Measurements from ENCODE around the gene DENND10.
"Not testable (repeated sequence)": the region's sequence is repeated elsewhere in the genome, so short reads cannot be mapped to it uniquely, and the experiment has no call there.

Gene DENND10

DNA sequence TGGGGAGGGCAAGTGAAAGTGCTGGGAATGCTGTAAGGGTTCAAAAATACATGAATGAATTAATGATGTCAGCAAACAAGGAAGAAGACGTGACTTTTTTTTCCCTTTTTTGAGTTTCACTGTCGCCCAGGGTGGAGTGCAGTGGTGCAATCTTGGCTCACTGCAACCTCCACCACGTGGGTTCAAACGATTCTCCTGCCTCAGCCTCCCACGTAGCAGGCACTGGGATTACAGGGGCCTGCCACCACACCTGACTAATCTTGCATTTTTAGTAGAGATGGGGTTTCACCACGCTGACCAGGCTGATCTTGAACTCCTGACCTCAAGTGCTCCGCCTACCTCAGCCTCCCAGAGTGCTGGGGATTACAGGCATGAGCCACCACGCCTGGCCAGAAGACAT lies 30.0 kb downstream of the DENND10 start:
- DNase-seq, result no peak

DNA sequence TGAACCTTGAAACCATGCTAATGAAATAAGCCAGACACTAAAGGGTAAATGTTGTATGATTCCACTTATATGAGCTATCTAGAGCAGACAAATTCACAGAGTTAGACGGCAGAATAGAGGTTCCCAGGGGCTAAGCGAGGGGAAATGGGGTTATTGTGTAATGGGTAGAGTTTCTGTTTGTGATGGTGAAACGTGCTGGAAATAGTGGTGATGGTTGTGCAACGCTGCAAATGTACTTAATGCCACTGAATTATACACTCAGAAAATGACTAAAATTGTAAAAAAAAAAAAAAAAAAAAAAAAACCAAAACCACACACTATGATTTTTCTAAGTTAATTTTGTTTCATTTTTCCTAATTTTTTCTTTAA lies 31.6 kb downstream of the DENND10 start:
- peak; percentile 94 to 95 for DNase-seq

DNA sequence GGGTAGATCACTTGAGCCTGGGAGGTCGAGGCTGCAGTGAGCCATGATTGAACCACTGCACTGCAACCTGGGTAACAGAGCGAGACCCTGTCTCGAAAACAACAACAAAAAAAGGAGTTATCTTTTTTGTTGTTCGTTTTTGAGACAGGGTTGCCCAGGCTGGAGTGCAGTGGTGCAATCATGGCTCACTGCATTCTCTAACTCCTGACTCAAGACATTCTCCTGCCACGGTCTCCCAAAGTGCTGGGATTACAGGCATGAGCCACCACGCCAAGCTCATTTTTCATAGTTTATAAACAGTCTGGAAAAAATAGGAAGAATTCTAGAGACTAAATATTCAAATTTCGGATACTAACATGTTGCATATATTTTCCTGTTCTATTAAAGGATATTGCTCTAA lies 32.2 kb downstream of the DENND10 start:
- no peak for DNase-seq

DNA sequence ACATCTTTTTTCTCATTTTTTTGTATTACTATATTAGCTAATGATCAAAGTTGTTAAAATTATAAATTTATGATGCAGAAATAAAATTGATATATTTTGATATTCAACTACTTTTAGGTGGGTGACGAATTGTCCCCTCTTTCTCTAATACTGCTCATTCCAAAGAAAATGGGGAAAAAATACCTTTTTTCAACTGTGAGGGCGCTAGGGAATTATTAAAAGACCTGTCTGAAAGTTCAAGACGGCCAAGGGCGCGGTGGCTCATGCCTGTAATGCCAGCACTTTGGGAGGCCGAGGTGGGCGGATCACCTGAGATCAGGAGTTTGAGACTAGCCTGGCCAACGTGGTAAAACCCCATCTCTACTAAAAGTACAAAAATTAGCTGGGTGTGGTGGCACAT lies 34.0 kb downstream of the DENND10 start:
- not testable (repeated sequence) for DNase-seq

DNA sequence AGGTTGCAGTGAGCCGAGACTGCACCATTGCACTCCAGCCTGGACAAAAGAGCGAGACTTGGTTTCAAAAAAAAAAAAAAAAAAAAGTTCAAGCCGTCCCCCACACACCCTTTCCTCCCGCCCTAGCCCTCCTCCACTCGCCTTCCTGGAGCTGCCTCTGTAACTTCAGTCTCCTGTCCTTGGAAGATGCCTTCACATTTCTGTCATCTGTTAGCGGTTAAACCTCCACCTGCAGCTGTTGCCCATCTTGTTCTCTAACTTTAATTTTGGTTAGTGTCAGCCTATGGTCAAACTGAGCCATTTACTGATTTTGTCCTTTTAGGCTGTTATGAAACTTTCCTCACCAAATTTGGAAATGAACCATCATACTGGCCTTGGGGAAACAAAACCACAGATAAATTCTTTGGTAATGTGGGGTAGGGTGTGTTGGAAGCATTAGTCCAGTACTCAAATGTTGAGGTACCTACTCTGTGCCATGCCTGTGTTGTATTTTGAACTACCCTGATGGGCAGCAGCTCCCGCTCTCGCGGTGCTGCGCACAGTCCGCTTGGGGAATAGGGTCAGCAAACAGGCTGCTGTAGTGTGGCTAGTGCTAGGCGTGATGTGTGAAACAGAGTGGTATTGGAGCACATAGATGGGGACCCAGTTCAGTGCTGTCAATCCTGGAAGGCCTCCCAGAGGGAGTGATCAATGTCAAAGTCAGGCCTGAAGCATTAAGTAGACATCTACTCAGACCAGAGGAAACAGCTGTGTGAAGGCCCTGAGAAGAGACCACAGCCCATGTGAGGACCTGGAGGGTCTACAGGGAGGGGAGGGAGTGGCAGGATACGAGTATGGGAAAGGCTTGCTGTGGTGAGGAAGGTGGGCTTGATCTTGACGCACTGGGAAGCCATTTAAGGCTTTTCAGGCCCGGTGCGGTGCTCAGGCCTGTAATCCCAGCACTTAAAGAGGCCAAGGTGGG lies 34.7 kb downstream of the DENND10 start:
- DNase-seq, result peak; percentile 55 to 73

DNA sequence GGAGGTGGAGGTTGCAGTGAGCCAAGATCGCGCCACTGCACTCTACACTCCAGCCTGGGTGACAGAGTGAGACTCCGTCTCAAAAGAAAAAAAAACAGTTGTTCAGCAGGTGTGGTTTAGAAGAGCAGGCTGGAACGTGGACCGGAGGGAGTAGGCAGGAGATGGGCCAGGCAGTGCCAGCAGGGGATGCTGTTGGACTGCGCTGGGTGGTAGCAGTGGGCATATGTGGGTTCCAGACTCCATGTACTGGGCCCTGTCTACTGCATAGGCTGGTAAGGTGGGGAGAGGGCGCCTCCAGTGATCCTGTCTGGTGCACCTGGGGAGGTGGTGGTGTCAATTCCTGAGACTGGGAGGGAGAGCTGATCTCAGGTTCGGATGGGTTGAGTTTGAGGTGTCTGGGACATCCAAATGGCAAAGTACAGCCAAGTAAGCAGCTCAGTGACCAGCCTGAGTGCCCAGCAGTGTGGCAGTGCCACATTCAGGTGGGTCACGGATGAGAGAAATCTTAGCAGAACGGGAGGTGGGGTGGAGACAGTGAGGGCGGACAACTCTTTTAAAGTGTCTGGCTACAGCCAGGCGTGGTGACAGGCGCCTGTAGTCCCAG lies 35.7 kb downstream of the DENND10 start:
- peak; percentile 12 to 41 for DNase-seq

DNA sequence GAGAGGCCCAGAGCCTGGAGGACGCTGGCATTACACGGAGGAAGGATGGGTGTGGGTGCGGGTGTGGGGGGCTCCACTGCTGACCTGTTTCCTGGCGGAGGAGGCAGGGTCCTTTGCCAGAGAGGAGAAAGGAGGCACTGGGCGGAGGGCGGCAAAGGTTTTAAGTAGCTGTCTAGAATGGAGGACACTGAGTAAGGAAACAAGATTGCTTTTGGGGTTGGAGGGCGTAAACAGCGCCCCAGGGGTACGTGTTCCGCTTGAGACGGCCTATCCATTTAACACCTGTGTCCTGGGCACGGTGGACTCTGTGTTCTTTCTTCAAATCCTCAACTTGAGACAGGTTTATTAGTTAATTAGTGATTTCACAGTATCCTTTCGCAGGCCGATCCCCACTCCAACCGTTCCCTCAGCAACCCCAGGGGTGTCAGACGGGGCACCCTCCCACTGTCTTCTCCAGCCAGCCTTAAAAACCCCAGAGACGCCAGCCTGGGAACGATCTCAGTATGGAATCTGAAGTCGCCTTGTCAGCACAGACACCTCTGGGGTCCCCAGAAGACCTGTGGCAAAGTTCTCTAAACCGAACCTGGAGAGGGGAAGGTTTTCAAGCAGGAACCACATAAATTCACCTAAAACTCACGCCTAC lies 36.8 kb downstream of the DENND10 start:
- DNase-seq, result no peak

DNA sequence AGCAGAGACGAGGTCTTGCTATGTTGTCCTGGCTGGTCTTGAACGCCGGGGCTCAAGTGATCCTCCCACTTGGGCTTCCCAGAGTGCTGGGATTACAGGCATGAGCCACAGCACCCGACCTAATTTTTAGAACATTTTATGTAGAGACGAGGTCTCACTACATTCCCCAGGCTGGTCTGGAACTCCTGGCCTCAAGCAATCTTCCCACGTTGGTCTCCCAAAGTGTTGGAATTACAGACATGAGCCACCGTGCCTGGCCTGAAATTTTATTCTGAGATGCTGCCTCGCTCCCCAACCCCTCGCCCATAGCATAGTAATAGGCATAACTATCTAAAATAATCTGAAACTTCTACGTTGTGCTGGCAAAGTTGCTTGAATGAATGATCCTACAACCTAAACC lies 39.7 kb downstream of the DENND10 start:
- DNase-seq, result no peak

DNA sequence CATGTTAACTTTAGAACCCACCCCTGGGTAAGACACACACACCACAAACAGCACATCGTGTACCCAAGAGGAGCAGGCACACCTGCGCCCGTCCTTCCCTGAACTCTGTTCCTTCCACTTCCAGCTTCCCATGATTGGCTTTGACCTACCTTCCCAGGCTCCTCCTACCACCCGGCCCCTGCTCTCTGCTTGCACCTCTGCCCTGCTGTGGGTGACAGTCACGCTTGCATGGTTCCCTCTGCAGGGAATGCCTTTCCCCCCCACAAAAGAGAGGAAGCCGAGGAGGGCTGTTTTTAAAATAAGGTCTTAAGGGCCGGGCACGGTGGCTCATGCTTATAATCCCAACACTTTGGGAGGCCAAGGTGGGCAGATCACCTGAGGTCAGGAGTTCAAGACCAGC lies 45.2 kb downstream of the DENND10 start:
- no peak for DNase-seq

DNA sequence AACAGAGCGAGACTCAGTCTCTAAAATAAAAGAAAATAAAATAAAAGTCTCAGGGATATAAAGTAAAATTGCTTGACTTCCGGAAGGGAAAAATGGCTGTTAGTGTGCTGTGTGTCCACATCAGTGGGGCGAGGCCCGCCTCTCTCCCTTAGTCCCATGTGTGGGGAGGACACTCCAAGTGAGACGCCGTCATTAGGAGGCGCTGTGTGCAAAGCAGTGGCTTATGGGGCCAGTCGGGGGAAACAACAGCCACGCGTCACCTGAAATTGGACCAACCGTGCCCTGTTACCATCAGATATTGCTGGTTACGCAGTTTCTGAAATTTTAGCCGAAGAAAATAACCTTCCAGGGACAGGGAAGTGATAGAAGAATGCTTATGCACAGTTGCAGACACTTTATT lies 45.8 kb downstream of the DENND10 start:
- DNase-seq, result no peak

DNA sequence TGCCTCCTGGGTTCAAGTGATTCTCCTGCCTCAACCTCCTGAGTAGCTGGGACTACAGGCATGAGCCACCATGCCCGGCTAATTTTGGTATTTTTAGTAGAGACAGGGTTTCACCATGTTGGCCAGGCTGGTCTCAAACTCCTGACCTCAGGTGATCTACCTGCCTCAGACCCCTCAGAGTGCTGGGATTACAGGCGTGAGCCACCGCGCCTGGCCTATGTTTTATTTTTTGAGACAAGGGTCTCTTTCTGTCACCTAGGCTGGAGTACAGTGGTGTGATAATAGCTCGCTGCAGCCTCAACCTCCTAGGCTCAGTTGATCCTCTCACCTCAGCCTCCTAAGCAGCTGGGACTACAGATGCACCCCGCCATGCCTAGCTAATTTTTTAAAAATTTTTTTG lies 47.7 kb downstream of the DENND10 start:
- not testable (repeated sequence) for DNase-seq

DNA sequence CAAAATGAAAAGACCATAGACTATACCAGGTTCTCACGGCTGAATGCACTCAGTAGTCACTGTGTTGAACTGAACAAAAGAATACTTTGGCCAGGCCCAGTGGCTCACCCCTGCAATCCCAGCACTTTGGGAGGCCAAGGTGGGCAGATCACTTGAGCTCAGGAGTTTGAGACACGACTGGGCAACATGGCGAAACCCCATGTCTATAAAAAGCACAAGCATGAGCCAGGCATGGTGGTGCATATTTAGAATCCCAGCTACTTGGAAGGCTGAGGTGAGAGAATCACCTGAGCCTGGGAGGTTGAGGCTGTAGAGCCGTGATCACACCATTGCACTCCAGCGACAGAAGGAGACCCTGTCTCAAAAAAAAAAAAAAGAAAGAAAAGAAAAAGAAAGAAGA lies 49.1 kb downstream of the DENND10 start:
- DNase-seq, result no peak

DNA sequence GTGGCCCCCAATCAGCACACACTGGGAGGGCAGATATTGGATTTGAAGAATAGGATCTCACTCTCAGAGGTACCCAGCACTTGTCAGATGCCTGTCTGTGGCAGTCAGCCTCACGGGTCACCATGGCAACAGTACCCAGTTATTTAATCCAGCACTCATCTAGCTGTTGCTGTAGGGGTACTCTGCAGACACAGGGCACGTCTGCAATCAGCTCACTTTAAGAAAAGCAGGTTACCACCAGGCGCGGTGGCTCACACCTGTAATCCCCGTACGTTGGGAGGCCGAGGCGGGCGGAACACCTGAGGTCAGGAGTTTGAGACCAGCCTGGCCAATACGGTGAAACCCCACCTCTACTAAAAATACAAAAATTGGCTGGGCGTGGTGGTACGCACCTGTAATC lies 49.7 kb downstream of the DENND10 start:
- no peak for DNase-seq

DNA sequence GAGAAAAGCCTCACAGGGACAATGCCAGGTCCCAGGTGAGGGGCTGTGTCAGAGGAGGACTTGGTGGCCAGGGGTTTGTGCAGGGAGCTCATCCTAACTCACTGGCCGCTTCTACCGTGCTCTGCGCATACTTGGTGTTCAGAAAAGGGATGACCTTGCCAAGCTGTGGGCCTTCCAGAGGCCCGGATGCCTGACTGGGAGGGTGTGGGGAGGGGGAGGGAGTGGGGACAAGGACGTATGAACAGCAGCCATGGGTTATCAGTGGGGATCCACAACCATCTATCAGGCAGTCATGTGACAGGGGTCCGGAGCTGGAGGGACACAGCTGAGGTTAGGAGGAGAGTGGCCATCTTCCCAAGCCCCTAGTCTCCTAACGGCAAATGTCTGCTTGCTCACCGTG lies 55.4 kb downstream of the DENND10 start:
- no peak for DNase-seq

DNA sequence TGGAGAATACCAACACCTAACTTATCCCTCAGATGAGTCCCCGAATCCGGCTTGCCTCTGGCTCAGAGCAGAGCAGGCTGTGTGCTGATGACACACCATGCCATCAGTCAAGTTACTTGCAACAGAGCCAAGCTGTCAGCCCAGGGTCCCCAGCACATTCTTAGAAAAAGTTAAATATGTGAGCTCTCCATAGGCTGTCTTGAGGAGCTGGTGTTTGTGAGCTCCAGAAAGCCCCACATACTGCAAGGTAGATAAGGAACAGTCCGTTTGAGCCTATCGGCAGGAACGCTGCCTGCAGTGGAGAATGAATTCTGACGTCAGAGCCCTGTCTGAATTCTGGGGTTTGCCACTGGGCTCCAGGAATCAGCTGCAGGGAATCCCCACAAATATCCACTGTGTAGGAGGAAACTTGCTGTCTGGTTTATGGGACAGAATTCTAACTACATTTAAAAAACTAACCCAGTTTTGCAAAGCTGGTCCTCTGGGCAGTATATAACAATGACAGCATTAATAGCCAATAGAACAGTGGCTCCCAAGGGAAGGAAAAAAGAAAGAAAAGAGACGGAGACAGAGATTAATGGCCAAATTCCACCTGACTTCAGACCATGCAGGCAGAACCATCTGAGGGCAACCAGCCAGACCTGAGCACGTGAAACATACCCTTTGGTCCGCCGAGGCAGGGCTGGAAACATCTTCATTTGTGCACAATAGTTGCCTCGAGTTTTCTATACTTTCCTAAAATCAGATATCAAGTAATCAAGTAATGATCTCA lies 58.0 kb downstream of the DENND10 start:
- no peak for DNase-seq

DNA sequence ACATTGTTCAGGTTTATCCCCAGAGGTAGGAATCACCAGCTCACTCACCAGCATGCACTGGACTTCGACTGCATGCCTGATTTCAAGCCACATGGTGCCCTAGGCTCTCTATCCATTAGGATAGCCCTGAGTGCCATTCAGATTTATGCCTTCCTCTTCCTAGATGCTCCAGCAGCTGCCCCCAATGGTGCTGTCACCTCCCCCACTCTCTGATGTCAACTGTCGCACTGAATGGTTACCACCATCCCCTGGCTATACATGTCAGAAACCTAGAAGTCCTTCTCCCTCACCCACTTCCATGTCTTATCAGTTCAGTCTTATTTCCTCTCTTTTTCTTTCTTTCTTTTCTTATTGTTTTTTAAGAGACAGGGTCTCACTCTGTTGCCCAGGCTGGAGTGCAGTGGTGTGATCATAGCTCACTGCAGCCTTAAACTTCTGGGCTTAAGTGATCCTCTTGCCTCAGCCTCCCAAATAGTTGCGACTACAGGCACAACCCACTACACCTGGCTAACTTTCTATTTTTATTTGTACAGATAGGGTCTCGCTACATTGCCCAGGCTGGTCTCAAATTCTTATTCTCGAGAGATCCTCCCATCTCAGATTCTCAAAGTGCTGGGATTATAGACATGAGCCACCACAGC lies 58.7 kb downstream of the DENND10 start:
- no peak for DNase-seq

DNA sequence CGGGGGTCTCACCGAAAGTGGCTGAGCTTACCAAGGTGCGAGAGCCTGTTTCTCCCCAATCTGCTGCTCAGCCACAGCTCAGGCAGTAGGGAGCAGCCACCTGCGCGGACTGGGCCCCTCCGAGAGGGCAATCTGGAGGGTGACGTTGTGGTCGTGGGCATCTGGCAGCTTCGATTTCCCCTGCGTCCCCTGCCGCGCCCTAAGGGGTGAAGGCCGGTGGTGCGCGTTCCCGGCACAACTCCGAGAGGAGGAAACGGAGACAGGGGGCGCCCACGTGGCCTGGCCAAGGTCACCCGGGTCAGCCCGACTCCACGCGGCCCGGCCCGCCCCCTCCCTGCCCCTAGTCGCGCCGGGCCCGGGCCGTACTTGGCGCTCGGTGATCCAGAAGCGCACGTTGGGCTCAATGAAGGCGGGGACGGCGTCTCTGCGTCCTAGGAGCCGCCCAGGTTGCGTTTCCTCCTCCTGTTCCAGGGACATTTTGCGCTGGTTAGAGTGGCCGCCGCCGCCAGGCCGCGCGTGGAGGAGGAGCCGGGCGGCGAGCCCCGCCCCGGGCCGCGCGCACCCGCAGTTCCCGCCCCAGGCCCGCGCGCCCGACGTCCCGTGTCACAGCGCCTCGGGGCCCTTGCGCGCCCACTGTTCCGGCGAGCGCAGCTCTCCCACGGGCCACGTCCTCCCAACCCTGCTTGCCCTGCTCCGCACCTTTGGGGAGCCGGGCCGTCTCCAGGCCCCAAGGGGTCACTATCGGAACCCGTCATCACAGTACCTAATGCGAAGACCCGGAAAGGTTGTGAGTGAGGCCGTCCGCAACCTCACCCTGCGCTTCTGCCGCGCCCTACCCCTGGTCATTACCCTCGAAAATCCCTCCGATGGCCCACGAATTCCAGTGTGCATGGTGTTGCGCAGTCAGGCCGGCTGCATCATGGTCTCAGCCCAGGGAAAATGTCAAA lies 61.5 kb downstream of the DENND10 start, which contains the start of gene SFXN4:
TSS of gene SFXN4 (minus strand) at position 544 of the 947 bp plus-strand sequence. CDS start at position 477, 67 bp downstream.
- DNase-seq, result peak; percentile 83 to 90

DNA sequence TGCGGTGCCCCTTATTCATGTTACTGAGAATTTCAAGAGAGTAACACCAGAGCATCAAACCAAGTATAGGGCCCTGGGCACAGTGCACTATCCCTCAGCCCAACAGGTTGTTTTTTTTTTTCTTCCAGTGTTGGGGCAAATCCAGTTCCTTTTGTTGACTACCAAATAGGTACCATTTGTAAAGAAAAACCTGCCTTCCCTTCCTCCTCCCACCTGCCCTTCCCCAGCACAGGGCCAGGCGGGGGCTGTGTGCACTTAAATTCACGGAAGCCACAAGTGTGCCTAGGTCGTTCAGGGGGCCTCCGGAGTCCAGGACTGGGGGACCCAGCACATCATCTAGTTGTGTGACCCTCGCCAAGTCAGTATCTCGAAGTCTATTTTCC lies 62.2 kb downstream of the DENND10 start:
- DNase-seq, result no peak

DNA sequence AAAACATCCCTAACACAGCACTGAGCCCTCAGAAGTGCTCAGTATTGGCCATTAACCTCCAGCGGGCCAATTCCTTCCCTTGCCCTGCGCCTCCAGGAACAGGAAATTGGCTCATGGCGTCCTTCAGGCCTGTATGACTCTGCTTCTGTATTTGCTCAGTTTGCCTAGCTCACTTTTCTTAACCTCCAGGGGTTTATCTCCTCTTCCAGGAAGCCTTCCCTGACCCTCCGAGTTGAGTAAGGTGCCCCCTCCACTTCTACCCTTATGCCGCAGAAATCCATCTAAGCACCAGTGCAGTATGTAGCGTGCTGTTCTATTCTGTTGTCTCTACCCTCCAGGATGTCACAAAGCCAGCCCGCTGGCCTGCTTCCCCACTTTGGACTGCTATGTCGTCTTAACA lies 62.7 kb downstream of the DENND10 start:
- no peak for DNase-seq

DNA sequence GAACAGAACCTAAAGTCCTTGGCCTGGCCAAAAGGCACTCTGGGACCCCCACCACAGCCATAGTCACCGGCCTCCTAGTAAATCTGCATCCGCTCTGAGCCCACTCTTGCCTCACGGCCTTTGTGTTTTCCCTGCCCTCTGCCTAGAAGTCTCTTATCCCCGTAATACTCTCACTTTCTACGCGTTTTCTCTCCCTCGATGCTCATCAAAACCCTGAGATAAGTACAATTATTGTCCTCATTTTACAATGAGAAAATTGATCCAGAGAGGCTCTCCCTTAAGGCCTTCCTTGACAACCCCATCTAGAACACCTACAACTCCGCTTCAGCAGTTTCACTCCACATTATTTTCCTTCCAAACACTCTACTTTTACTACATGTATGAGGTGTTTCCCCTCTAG lies 63.1 kb downstream of the DENND10 start:
- DNase-seq, result no peak

DNA sequence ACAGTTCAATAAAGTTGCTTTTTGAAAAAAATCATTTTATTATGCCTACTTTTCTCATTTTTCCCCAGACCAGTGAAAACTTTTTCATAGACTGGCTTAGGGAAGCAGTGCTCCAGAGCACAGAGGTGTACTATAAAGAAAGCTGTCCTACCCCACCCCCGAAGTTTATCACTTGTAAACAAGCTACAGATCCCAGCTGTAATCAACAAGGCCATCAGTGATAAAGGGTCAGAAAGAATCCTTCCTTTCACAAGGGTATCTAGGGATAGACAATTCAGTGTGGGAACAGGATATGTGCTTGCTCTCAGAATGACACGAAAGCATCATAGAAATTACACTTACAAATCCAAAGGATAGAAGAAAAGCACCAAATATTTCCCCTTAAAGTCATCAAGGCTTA lies 70.2 kb downstream of the DENND10 start:
- no peak for DNase-seq
